ENCODE measurements around the gene LRRC56.
A peak's percentile ranks its signal among the peaks of the same experiment; 100 is the strongest.
"Not testable (repeated sequence)": the region's sequence is repeated elsewhere in the genome, so short reads cannot be mapped to it uniquely, and the experiment has no call there.

The LRRC56 gene

GRCh38 chr11:559712-560304, 22.5 kb downstream of the LRRC56 start:
- no peak for DNase-seq

GRCh38 chr11:560305-561147, 23.2 kb downstream of the LRRC56 start, which contains the start of the genes LMNTD2 and RASSF7:
LMNTD2 (minus strand) TSS chr11:560738; CDS start chr11:560716, 22 bp downstream.
RASSF7 (plus strand) TSS chr11:560970; CDS start chr11:561769, 799 bp downstream.
- peak; percentile 98 to 99 for DNase-seq

DNA sequence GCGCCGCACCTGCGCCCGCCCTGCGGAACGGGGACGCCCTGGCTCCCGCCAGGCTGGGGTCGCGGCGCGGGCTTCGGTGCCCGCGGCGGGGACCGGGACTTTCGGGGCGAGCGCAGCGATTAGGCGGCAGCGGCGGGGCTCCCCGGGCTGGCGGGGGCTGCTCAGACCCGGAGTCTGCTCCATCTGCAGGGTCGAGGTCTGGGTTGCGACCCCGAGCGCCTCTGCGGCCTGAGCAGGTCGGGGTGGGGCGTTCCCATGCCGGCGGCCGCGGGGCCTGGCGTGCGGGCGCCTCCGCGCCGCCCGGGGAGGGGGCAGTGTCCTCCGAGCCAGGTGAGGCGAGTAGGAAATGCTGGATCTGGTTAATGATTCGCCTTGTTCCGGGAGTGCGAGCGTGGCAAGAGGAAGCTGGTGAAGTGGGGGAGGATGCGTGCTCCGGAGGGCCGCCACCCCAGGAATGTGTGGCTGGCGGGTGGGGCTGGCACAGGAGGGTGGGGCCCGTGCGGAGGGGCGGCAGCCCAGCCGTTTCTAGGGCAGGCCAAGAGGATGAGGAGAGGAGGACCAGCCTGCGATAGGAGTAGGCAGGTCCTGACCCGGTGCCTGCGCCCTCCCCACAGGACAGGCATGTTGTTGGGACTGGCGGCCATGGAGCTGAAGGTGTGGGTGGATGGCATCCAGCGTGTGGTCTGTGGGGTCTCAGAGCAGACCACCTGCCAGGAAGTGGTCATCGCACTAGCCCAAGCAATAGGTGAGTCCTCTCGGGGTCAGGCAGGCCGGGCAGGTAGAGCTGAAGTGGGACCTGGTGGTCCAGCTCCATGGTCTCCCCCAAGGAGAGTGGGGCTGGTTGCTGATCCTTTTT, 24.0 kb downstream of the LRRC56 start:
- DNase-seq, result peak in 1 of 2 experiments; percentile 55

GRCh38 chr11:562046-562645, 24.8 kb downstream of the LRRC56 start:
- DNase-seq, result no peak

DNA sequence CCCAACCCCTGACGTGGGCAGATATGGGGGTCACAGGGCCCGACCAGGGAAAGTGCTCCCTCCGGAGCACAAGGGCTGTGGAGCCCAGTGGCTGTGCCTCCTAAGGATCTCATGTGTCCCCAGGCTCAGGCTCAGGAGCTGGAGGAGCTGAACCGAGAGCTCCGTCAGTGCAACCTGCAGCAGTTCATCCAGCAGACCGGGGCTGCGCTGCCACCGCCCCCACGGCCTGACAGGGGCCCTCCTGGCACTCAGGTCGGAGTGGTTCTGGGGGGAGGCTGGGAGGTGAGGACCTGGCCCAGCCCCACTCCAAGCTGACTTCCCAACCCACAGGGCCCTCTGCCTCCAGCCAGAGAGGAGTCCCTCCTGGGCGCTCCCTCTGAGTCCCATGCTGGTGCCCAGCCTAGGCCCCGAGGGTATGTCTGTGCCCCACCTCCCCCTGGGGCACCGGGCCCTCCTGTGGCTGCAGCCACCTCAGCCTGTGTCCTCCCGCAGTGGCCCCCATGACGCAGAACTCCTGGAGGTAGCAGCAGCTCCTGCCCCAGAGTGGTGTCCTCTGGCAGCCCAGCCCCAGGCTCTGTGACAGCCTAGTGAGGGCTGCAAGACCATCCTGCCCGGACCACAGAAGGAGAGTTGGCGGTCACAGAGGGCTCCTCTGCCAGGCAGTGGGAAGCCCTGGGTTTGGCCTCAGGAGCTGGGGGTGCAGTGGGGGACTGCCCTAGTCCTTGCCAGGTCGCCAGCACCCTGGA, 25.9 kb downstream of the LRRC56 start:
- no peak for DNase-seq

GRCh38 chr11:563812-564578, 26.7 kb downstream of the LRRC56 start:
- no peak for DNase-seq

DNA sequence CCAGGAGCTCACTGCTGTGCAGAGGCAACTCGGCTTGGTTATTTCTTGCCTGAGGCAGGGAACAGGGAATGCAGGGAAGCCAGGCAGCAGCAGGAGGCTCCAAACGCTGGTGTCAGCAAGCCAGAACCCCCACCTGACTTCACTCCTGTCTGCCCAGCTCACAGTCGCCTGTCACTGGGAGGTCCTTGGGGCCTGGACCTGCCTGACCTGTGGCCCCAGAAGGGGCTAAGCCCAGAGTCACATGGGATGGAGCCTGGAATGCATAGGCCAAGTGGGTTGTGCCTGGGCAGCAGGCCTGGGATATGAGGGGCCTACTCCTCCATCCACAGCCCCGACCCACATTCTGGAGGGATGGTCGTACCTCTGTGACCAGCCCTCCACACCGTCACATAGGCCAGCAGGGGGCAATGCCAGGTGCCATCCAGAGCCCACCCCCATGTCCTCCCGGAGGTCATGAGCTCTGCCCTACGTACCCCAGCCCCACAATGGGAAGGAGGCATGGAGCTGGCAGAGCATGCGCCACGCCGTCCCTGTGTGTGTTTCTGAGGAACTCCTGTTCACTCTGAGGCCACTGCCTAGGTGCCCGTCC, 28.7 kb downstream of the LRRC56 start:
- DNase-seq, result no peak

DNA sequence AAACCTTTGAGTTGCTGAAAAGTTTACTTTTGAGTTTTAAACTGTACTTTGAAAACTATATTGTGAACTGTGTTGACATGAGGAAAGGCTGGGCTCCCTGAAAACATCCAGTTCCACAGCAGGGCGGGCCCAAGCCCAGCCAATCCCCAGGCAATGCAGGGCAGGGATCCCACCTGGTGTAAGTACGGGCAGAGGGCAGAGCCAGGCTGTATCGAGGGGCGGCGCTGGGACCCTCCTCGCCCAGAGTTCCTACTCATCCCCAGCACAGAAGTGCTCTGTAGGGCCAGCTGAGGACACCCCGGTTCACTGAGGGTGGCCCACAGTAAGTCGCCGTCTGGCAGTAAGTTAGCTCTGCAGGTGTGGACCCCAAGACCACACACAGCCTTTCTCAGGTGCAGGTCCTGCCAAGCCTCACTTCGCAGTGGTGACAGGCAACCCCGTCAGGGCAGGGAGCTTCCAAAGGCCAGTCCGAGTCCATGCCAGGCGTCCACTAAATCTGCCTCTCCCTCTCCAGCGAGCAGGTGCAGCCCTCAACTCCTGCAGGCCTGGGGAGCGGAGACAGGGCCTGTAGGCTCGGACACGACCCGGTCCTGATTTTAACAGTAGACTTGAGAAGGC, 29.8 kb downstream of the LRRC56 start:
- DNase-seq, result no peak

DNA sequence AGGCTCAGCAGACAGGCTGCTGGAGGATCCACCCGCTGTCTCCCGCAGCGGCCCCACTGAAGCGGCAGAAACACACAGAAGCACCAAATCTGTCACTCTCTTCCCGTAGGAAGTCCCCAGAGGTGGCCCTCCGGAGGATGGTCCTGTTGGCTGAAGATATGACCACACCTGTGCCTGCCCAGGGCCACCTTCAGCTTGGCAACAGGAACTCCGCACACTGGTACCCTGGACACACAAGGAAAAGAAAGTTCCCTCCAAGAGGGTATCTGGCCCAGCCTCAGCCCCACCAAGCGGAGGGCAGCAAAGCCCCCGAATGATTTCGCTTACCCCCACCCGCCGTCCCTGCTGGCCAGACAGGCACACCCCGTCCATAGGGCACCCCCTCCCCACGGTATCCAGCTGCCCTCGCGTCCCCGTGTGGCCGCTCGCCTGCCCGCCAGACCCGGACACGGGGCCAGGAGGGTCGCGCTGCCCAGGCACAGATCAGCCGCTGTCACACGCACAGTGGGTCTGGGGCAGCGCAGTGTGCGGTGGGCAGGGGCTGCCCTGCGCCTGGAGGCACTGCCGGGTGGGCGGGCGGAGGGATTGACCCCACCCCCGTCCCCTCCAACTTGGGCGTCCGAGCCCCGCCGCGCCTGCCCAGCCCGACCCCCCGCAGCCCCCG, 30.4 kb downstream of the LRRC56 start:
- DNase-seq, result no peak

- peak; percentile 94 to 97 for DNase-seq
These were observed 31.2 kb downstream of the LRRC56 start for GRCh38 chr11:568306-569157.

DNA sequence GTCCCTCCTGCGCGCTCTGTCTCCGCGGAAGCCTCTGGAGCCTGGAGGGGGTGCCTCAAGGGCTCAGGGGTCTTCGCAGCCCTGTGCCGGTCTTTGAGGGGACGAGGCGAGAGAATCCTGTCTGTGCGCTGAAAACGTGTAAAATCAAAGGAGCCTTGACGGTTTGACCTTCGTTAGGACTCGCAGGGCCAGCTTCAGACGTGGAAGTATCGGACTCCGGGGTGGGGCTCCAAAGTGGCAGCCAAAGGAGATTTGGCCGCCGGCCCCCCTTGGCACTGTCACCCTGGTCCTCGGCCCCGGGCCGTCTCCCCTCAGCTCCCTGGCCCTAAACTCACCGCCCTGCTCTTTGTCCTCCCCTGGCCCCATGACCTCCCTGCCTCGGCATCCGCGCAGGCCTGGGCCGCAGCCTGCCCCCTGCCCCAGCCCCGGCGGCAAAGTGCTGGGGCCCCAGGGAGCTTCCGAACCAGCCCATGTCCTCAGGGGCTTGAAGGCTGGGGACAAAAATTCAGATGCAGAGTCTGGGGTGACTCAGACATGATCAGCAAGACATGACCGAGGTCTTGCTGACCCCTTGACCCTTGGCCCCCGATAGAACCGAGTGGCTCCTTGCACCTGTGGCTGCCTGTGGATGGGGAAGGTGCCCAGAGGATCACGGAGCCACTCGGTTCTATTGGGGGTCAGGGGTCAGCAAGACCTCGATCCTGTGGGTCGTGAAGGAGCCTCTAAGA, 32.0 kb downstream of the LRRC56 start:
- no peak for DNase-seq

DNA sequence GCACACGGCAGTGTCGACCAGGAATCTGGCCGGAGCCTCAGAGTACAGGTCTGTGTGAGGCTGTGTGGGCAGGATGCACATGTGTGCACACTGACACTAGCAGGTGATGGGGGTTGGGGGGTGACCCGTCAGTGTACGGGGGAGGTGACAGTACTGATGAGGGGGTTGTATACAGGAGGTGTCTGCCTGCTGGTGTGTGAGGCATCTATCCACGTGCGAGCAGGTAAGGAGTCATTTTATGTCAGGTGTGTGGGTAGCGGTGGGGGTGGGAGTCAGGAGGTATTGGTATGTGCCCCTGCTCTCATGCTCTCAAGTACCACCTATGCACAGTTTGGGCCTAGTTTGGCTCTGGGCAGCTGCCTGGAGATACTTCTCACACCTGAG, 34.5 kb downstream of the LRRC56 start:
- no peak for DNase-seq

GRCh38 chr11:573146-573759, 35.9 kb downstream of the LRRC56 start:
- DNase-seq, result no peak

DNA sequence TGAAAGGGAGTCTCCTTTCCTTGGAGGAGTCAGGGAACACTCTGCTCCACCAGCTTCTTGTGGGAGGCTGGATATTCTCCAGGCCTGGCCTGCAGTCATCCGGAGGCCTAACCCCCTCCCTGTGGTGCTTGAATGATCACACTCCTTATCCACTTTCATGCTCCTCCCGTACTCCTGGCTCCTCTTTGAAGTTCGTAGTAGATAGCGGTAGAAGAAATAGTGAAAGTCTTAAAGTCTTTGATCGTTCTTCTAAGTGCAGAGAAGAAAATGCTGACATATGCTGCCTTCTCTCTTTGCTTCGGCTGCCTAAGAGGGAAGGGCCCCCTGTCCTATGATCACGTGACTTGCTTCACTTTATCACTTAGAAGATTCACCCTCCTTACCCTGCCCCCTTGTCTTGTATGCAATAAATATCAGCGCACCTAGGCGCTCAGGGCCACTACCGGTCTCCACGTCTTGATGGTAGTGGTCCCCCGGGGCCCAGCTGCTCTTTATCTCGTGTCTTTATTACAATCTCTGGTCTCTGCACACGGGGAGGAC, 36.8 kb downstream of the LRRC56 start:
- DNase-seq, result not testable (repeated sequence)

DNA sequence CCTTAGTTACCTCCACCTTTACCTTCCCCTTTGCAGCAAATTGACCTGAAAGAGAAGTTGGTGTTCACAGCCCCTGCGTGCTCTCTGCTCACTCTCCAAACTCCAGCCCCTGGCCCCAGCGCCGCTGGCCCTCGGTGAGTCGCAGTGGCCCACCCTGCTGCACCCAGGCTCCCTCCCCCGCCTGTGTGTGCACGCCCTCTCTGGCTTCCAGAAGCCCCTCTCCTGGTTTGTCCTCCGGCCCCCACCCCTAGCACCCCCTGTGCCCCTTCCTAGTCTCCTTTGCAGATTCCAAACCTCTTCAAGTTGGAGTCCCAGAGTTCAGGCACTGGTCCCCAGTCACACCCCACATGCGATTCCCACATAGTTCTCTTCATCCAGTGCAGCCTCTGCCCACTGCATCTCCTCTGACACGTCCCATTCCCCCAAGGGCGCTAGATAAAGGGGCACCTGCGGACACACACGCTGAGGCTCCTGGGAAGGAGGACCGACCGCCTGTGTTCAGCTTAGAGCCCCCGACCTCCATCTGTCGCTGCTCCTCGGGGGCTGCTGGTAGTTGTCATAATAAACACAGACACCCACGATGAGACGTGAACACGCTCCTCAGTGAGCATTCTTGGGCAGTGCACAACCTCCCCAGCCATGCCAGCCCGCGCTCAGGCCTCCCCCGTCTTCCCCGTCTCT, 37.4 kb downstream of the LRRC56 start:
- no peak for DNase-seq

GRCh38 chr11:575313-575995, 38.1 kb downstream of the LRRC56 start:
- DNase-seq, result no peak
